Activated naive CD4-positive, alpha-beta T cell treated with anti-CD3 and anti-CD28 coated beads, Interleukin-2, amount 50 U/mL, for 72 hours (primary cell): Measurements from ENCODE around the gene LIPC. TPM values are rescaled to one million over a fixed set of nuclear protein-coding genes. Genes with fewer than 3 reads are reported as not detected.

ENCODE experiments used
- ATAC-seq, 2 donors: fragments of 150-1000 bp; cut with Tn5 transposase; 2 replicates each; pipeline ENCODE4 v1.10.0; 2021; ENCODE audit warnings: mild to moderate bottlenecking in 2 of 2, moderate library complexity in 2 of 2
- DNase-seq, 2 donors: peaks; one replicate each; pipeline ENCODE4 v3.0.0; 2021 to 2022; ENCODE audit warnings: low spot score in 2 of 2
- H3K27ac Mint-ChIP-seq, 2 donors: one replicate each; pipeline ENCODE4 v1.8.0; 2022; ENCODE audit warnings: mild to moderate bottlenecking in 2 of 2, mixed read lengths in 2 of 2
- H3K36me3 Mint-ChIP-seq, 2 donors: one replicate each; pipeline ENCODE4 v1.8.0; 2022; ENCODE audit warnings: mixed read lengths in 2 of 2
- H3K9me3 Mint-ChIP-seq, 2 donors: one replicate each; pipeline ENCODE4 v1.8.0; 2022; ENCODE audit warnings: mixed read lengths in 2 of 2
- total RNA-seq, 2 donors: library from RNA; stranded (reverse); gene quantifications; one replicate each; pipeline ENCODE4 v1.2.3, GENCODE V29; 2022

The LIPC gene
- total RNA-seq, result under 1 TPM; 0.64 to 0.98 TPM

DNA sequence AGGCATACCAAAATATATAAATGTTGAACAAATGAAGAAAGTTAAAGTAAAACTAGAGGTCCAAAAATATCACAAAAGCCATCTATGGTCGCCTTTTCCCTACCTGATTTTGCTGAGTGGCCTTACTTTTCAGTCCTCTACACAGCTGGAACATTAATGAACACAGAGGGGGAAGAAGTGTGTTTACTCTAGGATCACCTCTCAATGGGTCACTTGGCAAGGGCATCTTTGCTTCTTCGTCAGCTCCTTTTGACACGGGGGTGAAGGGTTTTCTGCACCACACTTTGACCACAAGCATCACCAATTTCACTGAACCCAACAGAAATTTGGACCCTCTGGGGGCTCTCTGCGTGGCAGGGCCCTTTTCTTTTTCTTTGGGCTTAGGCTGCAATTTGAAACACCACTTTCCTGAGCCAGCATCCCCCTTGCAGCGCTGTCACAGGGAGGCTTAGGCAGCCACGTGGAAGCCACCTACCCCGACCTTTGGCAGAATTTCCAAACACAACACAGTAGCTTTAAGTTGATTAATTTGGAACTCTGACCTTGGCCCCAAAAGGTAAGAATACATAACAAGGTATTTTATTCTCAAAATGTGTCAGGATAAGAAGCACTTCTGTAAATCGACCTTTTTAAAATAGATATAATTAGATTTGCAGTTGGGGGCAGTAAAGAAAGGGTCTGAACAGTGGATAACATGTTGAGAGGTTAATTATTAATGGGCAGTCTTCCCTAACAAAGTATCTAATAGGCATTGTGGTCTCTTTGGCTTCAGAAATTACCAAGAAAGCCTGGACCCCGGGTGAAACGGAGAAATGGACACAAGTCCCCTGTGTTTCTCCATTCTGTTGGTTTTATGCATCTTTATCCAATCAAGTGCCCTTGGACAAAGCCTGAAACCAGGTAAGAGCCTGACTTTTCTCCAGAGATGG is at the start of gene LIPC:
TSS of gene LIPC (plus strand) at position 771 of the 929 bp plus-strand sequence. CDS start at position 813, 42 bp downstream.
- no peaks in the 10 kb centered on the region for H3K36me3 Mint-ChIP-seq
- no peak within 1 kb of the TSS for H3K27ac Mint-ChIP-seq
- ATAC-seq (no peak), DNase-seq (no peak)
- no peaks in the 10 kb centered on the region for H3K9me3 Mint-ChIP-seq

DNA sequence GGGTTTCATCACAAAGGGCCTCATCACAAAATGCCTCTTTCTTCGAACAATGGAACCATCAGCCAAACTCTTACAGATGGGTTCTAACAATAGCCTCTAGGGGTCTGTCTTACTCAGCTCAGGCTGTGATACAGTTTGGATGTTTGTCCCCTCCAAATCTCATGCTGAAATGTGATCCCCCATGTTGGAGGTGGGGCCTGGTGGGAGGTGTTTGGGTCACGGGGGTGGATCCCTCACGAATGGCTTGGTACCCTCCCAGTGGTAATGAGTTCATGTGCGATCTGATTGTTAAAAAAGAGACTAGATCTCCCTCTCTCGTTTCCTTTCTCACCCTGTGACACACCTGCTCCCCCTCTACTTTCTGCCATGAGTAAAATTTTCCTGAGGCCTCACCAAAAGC is 47.9 kb upstream of the LIPC start:
- H3K27ac Mint-ChIP-seq, result peak overlapping the region; percentile 11 to 31
- H3K36me3 Mint-ChIP-seq, result peaks cover 0 to 15% of the 10 kb centered on the region in 2 donors
- ATAC-seq (peak; percentile 86 to 97), DNase-seq (peak in 1 of 2 donors; percentile 34)
- H3K9me3 Mint-ChIP-seq, result peaks cover 0 to 12% of the 10 kb centered on the region in 2 donors

DNA sequence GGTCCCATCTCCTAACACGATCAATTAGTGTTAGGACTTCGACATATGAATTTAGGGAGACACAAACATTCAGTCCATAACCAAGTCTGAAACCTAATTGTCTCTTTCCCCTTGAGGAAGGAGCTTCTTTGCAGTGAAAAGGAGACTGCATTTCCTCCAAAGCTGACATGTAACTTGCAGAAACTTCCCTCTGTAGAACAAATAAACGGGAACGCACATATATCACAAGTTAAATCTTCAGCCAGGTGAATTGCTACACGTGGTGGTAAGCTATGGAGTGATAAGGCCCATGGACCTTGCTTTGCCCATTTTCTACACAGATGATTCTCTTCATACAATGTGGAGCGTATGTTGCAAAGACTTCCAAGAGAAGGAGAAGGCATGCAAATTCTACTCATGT is 47.1 kb upstream of the LIPC start:
- Mint-ChIP-seq H3K27ac (no peak overlapping the region), H3K9me3 (peaks cover 0 to 12% of the 10 kb centered on the region in 2 donors), H3K36me3 (peaks cover 0 to 15% of the 10 kb centered on the region in 2 donors)
- ATAC-seq, result no peak
- DNase-seq, result no peak

DNA sequence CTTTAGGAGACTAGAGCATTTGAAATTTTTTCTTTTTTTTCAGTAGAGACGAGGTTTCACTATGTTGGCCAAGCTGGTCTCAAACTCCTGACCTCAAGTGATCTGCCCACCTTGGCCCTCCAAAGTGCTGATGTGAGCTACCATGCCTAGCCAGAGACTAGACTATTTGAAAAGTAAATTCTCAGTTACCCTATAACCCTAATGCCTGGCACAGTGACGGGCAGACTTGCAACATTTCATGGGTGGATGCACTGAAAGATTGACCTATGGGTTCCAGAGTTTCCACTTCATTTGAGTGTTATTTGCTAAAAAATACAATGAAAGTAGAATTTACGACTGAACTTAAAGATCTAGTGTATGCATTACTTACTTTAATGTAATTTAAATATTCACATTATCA is 45.7 kb upstream of the LIPC start:
- no peak overlapping the region for H3K27ac Mint-ChIP-seq
- peaks cover 0 to 15% of the 10 kb centered on the region in 2 donors for H3K36me3 Mint-ChIP-seq
- ATAC-seq (no peak), DNase-seq (no peak)
- H3K9me3 Mint-ChIP-seq, result peaks cover 0 to 12% of the 10 kb centered on the region in 2 donors

DNA sequence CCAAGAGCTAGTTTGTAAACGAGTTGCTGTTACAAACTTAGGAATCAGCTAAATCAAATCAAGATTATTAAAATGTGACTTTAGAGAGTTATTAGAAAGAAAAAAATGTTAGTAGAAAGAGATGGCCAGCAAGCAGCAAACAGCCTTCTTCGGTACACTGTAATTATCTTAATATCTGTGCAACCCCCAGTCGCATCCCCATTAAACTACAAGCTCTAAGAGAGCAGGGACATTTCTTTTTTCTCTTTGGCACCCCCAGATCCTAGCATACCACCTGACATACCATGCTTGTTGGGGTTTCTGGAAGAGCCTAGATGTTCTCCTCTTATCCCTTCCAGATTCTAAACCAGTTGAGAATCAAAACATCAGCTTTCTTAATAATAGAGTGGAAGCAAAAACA is 45.1 kb upstream of the LIPC start:
- DNase-seq (no peak), ATAC-seq (no peak)
- H3K36me3 Mint-ChIP-seq, result peaks cover 0 to 15% of the 10 kb centered on the region in 2 donors
- peaks cover 0 to 12% of the 10 kb centered on the region in 2 donors for H3K9me3 Mint-ChIP-seq
- H3K27ac Mint-ChIP-seq, result no peak overlapping the region

DNA sequence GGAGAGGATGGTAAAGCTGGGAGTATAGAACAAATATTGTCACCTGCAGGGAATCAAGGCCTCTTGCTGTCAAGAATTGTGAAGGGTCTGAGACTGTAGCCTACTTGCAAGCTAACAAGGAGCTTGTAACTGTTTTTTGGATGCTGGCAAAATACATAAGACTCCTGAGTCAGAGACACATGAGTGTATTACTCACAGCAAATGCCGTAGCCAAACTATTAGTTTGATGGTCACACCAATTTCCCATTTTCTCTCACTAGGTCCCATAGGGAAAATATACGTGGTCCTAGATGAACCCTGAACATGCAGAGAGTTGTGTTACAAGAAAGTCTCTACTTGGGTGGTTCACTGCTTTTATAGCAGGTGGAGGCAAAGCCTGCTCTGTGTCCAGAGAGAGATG is 44.7 kb upstream of the LIPC start:
- no peak overlapping the region for H3K27ac Mint-ChIP-seq
- H3K9me3 Mint-ChIP-seq, result peaks cover 0 to 12% of the 10 kb centered on the region in 2 donors
- no peak for DNase-seq
- no peak for ATAC-seq
- H3K36me3 Mint-ChIP-seq, result peaks cover 0 to 15% of the 10 kb centered on the region in 2 donors

DNA sequence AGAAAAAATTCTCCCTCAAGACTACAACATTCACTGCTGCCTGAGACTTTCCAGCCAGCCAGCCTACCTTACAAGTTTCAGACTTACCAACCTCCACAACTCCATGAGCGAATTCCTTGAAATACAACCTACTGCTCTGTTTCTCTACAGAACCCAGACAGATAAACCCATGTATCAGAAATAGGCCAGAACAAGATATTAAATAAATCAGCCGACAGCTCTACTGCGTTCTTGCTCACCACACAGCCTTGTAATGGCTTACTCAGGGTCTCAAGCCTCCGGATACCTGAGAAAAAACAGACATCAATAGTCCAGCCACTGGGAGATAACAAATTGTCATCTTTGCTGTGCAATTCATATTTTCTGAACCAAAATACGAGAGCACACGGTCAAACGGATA is 43.6 kb upstream of the LIPC start:
- Mint-ChIP-seq H3K27ac (no peak overlapping the region), H3K9me3 (peaks cover 0 to 12% of the 10 kb centered on the region in 2 donors), H3K36me3 (peaks cover 0 to 15% of the 10 kb centered on the region in 2 donors)
- no peak for ATAC-seq
- DNase-seq, result no peak

DNA sequence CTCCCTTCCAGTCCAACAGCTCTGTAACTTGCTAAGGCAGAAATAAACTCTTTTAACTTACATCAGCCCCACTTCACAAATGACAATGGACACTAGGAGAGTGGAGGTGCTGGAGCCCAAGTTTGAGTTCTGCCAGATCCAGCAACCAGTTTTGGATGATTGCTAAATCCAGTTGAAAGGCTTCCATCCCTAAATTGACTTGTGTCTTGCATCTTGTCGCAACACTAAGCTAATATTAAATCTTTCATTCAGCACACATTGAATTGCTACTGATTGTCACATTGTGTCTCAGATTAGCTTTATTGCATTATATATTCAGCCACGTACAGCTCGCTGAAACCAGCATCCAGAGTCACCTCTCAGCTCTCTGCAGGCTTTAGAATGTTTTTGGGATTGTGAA is 41.7 kb upstream of the LIPC start:
- ATAC-seq (no peak), DNase-seq (no peak)
- no peaks in the 10 kb centered on the region for H3K9me3 Mint-ChIP-seq
- no peak overlapping the region for H3K27ac Mint-ChIP-seq
- no peaks in the 10 kb centered on the region for H3K36me3 Mint-ChIP-seq

DNA sequence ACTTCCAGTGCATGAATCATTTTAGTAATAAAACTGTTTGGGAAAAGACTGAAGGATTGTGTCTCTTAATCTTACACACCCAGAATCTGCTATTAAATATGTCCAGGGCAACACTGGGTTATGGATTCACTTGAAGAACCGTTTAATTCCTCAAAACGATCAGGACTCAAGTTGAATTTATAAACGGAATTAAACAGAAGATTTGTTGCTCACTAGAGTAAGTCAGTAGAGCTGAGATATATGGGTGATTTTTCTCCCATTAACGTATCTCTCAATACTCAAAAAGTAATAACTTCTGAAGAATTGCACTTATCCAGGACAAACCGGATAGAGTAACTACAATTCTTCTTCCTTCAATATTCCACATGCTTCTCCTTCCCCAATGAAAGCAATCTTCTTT is 41.1 kb upstream of the LIPC start:
- ATAC-seq (no peak), DNase-seq (no peak)
- H3K9me3 Mint-ChIP-seq, result no peaks in the 10 kb centered on the region
- H3K36me3 Mint-ChIP-seq, result no peaks in the 10 kb centered on the region
- no peak overlapping the region for H3K27ac Mint-ChIP-seq

DNA sequence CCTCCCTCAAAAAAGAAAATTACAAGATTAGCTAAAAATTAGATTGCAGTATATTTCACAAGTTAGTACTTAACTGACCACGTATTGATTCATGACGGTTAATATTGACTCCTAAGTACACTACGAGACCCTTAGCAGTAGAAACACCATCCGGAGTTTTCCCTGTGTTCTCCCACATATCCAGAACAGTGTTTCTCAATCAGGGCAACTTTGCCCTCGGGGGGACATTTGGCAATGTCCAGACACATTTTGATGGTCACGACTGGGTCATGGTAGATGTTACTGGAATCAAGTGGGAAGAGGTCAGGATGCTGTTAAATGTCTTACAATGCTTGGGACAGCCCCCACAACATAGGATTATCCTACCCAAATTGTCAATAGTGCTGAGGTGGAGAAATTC is 40.7 kb upstream of the LIPC start:
- ATAC-seq (no peak), DNase-seq (no peak)
- Mint-ChIP-seq H3K9me3 (no peaks in the 10 kb centered on the region), H3K36me3 (no peaks in the 10 kb centered on the region), H3K27ac (peak overlapping the region in 1 of 2 donors; percentile 27)

DNA sequence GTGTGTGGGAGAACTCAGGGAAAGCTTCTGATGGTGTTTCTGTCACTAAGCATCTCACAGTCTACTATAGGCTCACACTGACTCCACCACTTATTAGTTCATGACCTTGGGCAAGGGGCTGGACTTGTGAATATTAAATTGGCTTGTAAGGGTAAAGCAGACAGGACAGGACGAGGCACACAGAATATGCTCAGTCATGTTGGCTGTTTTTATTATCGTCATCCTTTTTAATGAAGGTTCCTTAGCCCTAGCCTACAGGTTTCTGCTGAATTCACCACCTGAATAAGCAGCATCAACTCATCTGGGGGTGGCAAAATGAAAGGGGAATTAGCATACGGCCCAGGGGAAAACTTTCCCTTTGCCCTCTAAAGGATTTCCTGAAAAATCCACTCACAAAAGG is 39.6 kb upstream of the LIPC start:
- ATAC-seq, result no peak
- Mint-ChIP-seq H3K27ac (no peak overlapping the region), H3K36me3 (no peaks in the 10 kb centered on the region), H3K9me3 (no peaks in the 10 kb centered on the region)
- no peak for DNase-seq

DNA sequence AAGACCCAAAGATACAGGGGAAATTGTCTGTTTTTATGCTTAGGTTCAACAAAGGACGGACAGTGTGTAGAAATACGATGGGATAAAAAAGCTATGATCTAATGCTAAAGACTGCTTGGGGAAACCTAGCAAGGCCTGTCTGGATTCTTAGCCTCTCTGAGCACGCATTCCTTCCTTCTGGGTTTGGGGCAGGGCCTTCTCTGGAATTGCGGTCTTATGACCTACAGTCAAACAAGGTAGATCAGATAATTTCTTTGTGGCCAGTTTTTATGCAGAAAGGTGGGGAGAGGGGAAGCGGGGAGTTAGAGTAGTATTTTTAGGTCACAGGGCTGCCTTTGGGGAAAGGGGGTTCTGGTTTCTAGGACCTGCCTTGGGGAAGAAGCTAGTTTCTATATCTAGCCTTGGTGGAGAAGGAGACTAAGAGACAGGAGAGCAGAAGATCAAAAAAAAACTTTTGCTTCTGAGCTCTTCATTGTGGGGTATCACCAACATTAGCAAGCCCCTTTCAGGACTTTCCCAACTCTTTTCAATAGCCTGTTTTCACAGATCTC is 39.1 kb upstream of the LIPC start:
- no peaks in the 10 kb centered on the region for H3K9me3 Mint-ChIP-seq
- H3K36me3 Mint-ChIP-seq, result no peaks in the 10 kb centered on the region
- ATAC-seq, result no peak
- no peak for DNase-seq
- H3K27ac Mint-ChIP-seq, result no peak overlapping the region

DNA sequence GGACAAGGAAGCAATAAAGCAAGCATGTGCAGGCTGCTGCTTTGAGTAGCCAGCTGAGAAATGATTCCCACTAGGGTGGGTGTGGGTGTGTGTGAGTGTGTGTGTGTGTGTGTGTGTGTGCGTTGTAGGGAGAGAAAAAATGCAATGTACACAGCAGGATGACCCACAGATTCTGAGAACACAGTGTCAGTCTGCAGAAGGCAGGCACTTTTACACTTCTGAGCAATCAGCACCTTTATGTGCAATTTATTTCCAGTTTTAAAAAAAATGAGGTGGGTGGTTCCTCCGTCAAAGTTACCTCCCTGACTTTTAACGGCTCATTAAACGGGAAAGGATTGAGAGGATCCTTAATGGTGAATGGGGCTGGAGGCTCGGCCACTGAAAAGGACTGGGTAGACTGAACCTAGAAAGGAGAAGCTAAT is 38.5 kb upstream of the LIPC start:
- Mint-ChIP-seq H3K27ac (no peak overlapping the region), H3K9me3 (no peaks in the 10 kb centered on the region), H3K36me3 (no peaks in the 10 kb centered on the region)
- no peak for ATAC-seq
- no peak for DNase-seq

DNA sequence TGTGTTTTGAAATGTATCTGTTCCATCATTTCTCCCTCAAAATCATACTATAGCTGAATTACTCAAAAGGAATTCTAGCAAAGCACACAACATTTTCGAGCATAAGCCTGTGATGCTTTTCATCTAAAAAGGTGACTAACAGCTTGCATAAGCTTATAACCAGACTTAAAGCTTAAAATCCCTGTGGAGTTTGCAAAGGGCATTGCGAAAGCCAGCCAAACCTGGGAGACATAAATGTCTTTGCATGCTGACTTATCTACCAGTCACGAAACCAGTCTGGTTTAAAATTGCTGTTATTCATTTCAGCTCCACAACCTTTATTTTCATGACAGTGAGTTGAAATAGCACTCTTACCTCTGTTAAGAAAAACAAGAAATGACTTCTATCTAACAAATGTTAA is 35.6 kb upstream of the LIPC start:
- H3K9me3 Mint-ChIP-seq, result no peaks in the 10 kb centered on the region
- no peak overlapping the region for H3K27ac Mint-ChIP-seq
- ATAC-seq (no peak), DNase-seq (no peak)
- H3K36me3 Mint-ChIP-seq, result no peaks in the 10 kb centered on the region

DNA sequence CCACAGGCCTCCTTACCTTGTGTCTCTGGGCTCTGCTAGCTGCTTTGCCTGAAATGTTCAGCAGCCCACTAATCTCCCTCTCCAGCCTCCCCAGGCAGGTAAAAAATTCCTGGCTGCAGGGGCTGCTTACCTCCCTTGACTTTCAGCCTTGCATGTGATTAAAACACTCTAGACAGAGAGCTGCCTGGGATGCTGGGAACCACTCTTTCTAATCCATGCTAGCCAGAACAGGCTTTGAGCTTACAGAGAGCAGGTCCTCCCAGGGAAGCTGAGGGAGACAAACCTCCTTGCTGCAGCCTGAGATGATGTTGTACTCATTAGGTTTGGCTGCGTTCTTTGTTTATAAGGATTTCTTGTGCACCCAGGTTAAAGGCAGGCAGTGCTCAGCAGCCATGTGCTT is 33.7 kb upstream of the LIPC start:
- Mint-ChIP-seq H3K9me3 (no peaks in the 10 kb centered on the region), H3K27ac (no peak overlapping the region), H3K36me3 (no peaks in the 10 kb centered on the region)
- ATAC-seq, result no peak
- DNase-seq, result no peak

DNA sequence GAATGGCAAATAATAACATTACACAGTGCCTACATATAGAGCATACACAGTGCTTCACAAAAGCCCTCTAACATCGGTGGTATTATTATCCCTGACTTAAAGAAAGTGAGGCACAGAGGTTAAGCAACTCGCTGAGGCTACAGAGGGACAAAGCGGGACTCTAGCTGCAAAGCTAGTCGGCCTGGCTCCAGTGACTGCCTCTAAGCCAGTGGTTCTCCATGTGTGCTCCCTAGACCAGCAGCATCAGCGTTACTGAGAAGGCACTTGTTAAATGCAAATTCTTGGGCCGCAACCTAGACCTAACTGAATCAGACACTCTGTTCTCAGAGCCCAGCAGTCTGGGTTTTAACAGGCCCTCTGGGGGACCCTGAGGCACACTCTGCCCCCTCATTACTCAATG is 33.1 kb upstream of the LIPC start:
- H3K27ac Mint-ChIP-seq, result no peak overlapping the region
- no peaks in the 10 kb centered on the region for H3K36me3 Mint-ChIP-seq
- H3K9me3 Mint-ChIP-seq, result no peaks in the 10 kb centered on the region
- DNase-seq, result no peak
- ATAC-seq, result no peak

DNA sequence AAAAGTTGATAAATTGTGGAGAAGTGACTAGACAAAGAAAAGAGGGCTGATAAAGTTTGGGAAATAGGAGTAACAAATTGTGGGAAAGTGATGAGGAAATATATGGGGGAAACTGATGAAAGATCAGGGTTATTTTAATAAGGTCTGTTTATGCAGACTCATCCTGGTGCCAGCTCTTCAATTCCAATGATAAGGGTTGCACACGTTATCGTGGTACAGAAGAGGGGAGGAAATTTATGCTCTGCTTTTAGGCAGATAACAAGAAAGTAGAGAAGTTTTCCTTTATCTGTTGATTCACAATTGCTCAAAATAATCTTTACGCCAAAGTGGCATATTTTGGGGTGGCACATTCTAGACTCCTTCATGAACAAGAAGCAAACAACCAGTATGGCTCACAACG is 32.1 kb upstream of the LIPC start:
- DNase-seq (no peak), ATAC-seq (no peak)
- H3K27ac Mint-ChIP-seq, result no peak overlapping the region
- no peaks in the 10 kb centered on the region for H3K36me3 Mint-ChIP-seq
- no peaks in the 10 kb centered on the region for H3K9me3 Mint-ChIP-seq

DNA sequence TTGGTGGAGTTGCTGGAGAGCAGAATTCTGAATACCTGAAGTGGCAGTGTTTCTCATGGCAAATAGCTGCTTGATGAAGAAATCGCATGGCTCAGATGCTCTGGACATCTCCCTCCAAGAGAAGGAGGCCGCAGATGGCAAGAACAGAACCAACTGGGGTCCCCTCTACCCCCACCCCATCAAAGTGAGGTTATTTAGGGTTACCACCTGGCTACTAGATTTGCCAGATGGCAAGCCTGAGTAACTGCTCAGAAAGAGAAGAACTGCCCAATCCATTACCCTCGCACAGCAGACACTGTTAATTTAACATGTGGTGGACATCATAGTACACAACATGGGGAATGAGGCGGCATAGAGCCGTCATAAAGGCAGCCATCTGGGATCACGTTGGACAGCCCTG is 30.5 kb upstream of the LIPC start:
- Mint-ChIP-seq H3K27ac (peak overlapping the region in 1 of 2 donors; percentile 73), H3K36me3 (no peaks in the 10 kb centered on the region), H3K9me3 (no peaks in the 10 kb centered on the region)
- DNase-seq, result no peak
- ATAC-seq, result no peak
